HCT116 (cell line): ENCODE results near the gene IL1RAPL1. TPM values are rescaled to one million over a fixed set of nuclear protein-coding genes. Genes with fewer than 3 reads are reported as not detected.

ENCODE experiments used
- ATAC-seq: fragments of 200-7000 bp; cut with Tn5 transposase; 2 replicates; pipeline ENCODE4 v1.9.1; 2020; ENCODE audit warnings: mild to moderate bottlenecking, moderate library complexity
- BruUV-seq: library from RNA; stranded (reverse); fragments of 400-500 nt; replicated peaks from 2 replicates; lab custom pipeline; 2021; lab: Mats Ljungman, UMichigan
- CTCF ChIA-PET: fragments of 300-600 bp; sonication (Branson Sonifier 250); formaldehyde crosslinking; loops from one replicate; lab custom pipeline; 2021; ENCODE audit warnings: antibody characterized with exemption; lab: Charles Lee
- POLR2A ChIA-PET: fragments of 300-600, 350-600 bp; sonication (Branson Sonifier 250); formaldehyde crosslinking; loops from one replicate; lab custom pipeline; 2021; ENCODE audit warnings: antibody characterized with exemption; lab: Charles Lee
- RAD21 ChIA-PET, 2 experiments: fragments of 300-600 bp; sonication (Branson Sonifier 250); formaldehyde crosslinking; loops; one replicate each; lab custom pipeline; 2023; ENCODE audit warnings: low total read pairs in 2 of 2; ENCODE audit not compliant: uncharacterized antibody in 2 of 2, unreplicated experiment in 2 of 2, low non-redundant PET in 1 of 2; lab: Charles Lee
- DNase-seq: peaks from one replicate; pipeline ENCODE4 v3.0.0-alpha.2; 2010; ENCODE audit warnings: low read depth, low spot score
- H2AFZ ChIP-seq: fragments of 200-600 bp; shearing (Covaris generic), sonication (generic); 2 replicates; pipeline ENCODE4 v1.6.1; 2017; ENCODE audit warnings: low read depth, mixed run types, mixed read lengths, antibody characterized with exemption, low read length; ENCODE audit not compliant: poor library complexity, severe bottlenecking
- H3K27ac ChIP-seq: 2 replicates; pipeline ENCODE4 v1.5.1; 2012; ENCODE audit warnings: low read depth, low read length
- H3K27me3 ChIP-seq: fragments of 200-600 bp; sonication (generic); 2 replicates; pipeline ENCODE4 v1.6.1; 2016; ENCODE audit warnings: mixed run types, low read length, mixed read lengths; ENCODE audit not compliant: insufficient read depth
- H3K36me3 ChIP-seq, 2 experiments: fragments of 200-500 bp in 1 of 2; fragments of 200-600 bp in 1 of 2; sonication (Bioruptor generic) in 1 of 2; sonication (generic) in 1 of 2; 2 replicates each; pipeline versions ENCODE4 v1.5.1 to v1.6.1; 2014 to 2016; ENCODE audit warnings: low read length in 2 of 2, inconsistent platforms in 1 of 2, mixed read lengths in 1 of 2, mixed run types in 1 of 2; ENCODE audit not compliant: insufficient read depth in 2 of 2, control insufficient read depth in 1 of 2
- H3K4me1 ChIP-seq, 2 experiments: fragments of 200-600 bp in 1 of 2; sonication (generic) in 1 of 2; 2 replicates each; pipeline versions ENCODE4 v1.5.1 to v1.6.1; 2012 to 2017; ENCODE audit warnings: low read length in 2 of 2, inconsistent platforms in 1 of 2, mild to moderate bottlenecking in 1 of 2, mixed read lengths in 1 of 2, mixed run types in 1 of 2, moderate library complexity in 1 of 2; ENCODE audit not compliant: insufficient read depth in 2 of 2, control insufficient read depth in 1 of 2
- H3K4me2 ChIP-seq: fragments of 200-600 bp; sonication (generic); 2 replicates; pipeline ENCODE4 v1.6.1; 2017; ENCODE audit warnings: mixed run types, low read length, mixed read lengths
- H3K4me3 ChIP-seq, 2 experiments: fragments of 200-600 bp in 1 of 2; sonication (generic) in 1 of 2; replicated peaks in 1 of 2; 2 replicates each; pipeline ENCODE4 v1.5.1; 2011 to 2016; ENCODE audit warnings: low read length in 2 of 2, control low read depth in 1 of 2, low read depth in 1 of 2, mild to moderate bottlenecking in 1 of 2, mixed read lengths in 1 of 2, mixed run types in 1 of 2
- H3K79me2 ChIP-seq: fragments of 200-600 bp; sonication (generic); 2 replicates; pipeline ENCODE4 v1.6.1; 2017; ENCODE audit warnings: mild to moderate bottlenecking, mixed run types, low read length, moderate library complexity, mixed read lengths; ENCODE audit not compliant: insufficient read depth
- H3K9ac ChIP-seq: fragments of 200-600 bp; sonication (generic); 2 replicates; pipeline ENCODE4 v1.6.1; 2016; ENCODE audit warnings: low read length, mixed read lengths
- H3K9me2 ChIP-seq: fragments of 200-600 bp; sonication (generic), shearing (Covaris generic); 2 replicates; pipeline ENCODE4 v1.6.1; 2017; ENCODE audit warnings: mixed run types, mild to moderate bottlenecking, moderate library complexity; ENCODE audit not compliant: insufficient read depth
- H3K9me3 ChIP-seq, 2 experiments: fragments of 200-500 bp in 1 of 2; fragments of 200-600 bp in 1 of 2; sonication (Bioruptor generic) in 1 of 2; sonication (generic) in 1 of 2; 2 replicates each; pipeline ENCODE4 v1.6.1; 2014 to 2017; ENCODE audit warnings: low read length in 2 of 2, mixed read lengths in 2 of 2, inconsistent platforms in 1 of 2, low read depth in 1 of 2, mild to moderate bottlenecking in 1 of 2, mixed run types in 1 of 2, moderate library complexity in 1 of 2; ENCODE audit not compliant: control insufficient read depth in 1 of 2, insufficient read depth in 1 of 2
- H4K20me1 ChIP-seq: fragments of 200-600 bp; sonication (generic), shearing (Covaris generic); 2 replicates; pipeline ENCODE4 v1.6.1; 2017; ENCODE audit warnings: mixed run types, mild to moderate bottlenecking, moderate library complexity; ENCODE audit not compliant: insufficient read depth
- CBX3 ChIP-seq: IDR thresholded peaks from 2 replicates; pipeline ENCODE4 v1.6.1; 2012; ENCODE audit warnings: low read depth
- CTCF ChIP-seq, 3 experiments: fragments of 200-600 bp in 1 of 3; sonication (generic) in 1 of 3; IDR thresholded peaks in 2 of 3; conservative IDR thresholded peaks in 1 of 3; 2 replicates each; pipeline ENCODE4 v1.5.1; 2012 to 2017; ENCODE audit warnings: low read depth in 2 of 3, low read length in 2 of 3, antibody characterized with exemption in 1 of 3, borderline replicate concordance in 1 of 3, control low read depth in 1 of 3, mild to moderate bottlenecking in 1 of 3, mixed read lengths in 1 of 3, mixed run types in 1 of 3, moderate library complexity in 1 of 3; ENCODE audit not compliant: insufficient read depth in 1 of 3
- EZH2phosphoT487 ChIP-seq: fragments of 200-600 bp; IDR thresholded peaks from 2 replicates; pipeline ENCODE4 v1.6.1; 2018; ENCODE audit warnings: antibody characterized with exemption, borderline replicate concordance
- FOSL1 ChIP-seq: IDR thresholded peaks from 2 replicates; pipeline ENCODE4 v1.6.1; 2012; ENCODE audit warnings: low read depth
- JUND ChIP-seq: IDR thresholded peaks from 2 replicates; pipeline ENCODE4 v1.6.1; 2012
- RAD21 ChIP-seq: IDR thresholded peaks from 2 replicates; pipeline ENCODE4 v1.6.1; 2012; ENCODE audit warnings: low read depth, mild to moderate bottlenecking
- SIN3A ChIP-seq: IDR thresholded peaks from 2 replicates; pipeline ENCODE4 v1.6.1; 2012; ENCODE audit warnings: low read depth
- SP1 ChIP-seq: IDR thresholded peaks from 2 replicates; pipeline ENCODE4 v1.6.1; 2012; ENCODE audit warnings: low read depth
- SRF ChIP-seq: IDR thresholded peaks from 2 replicates; pipeline ENCODE4 v1.6.1; 2012; ENCODE audit warnings: low read depth
- TCF7L2 ChIP-seq: IDR thresholded peaks from 2 replicates; pipeline ENCODE4 v1.7.0; 2011; ENCODE audit warnings: borderline replicate concordance, inconsistent platforms; ENCODE audit not compliant: insufficient read depth, insufficient read length; ENCODE audit errors: extremely low read depth
- YY1 ChIP-seq: IDR thresholded peaks from 2 replicates; pipeline ENCODE4 v1.6.1; 2011; ENCODE audit warnings: low read length, low read depth, moderate library complexity, mild to moderate bottlenecking; ENCODE audit not compliant: insufficient replicate concordance; ENCODE audit errors: extremely low read depth
- intact Hi-C: fragments of 100-400 bp; cut with micrococcal nuclease; formaldehyde crosslinking; loops from 2 replicates; pipeline ENCODE4 v1.10.0; 2022
- total RNA-seq: library from RNA; stranded (reverse); gene quantifications from one replicate; pipeline ENCODE4 v1.2.1, GENCODE V29; 2021; ENCODE audit not compliant: unreplicated experiment

Gene IL1RAPL1
- total RNA-seq, 1 experiment from 2014 or later, result 2.8 TPM

DNA sequence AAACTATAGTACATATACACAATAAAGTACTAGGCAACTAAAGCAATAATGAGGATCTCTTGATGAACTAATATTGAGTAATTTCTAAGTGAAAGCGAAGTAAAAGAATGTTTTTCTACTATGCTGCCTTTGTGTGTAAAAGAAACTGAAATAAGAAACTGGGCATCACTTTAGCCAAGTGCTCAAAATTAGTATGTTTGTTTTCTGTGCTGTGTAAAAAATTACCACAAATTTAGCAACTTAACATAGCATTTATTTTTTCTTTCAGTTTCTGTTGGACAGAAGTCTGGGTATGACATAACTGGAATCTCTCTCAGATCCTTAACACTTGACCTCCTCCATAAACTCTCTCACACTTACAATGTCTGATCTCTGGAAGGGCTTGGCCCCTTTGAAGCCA, 941.0 kb downstream of the IL1RAPL1 start:
- DNase-seq, result no peak
- RAD21 ChIA-PET, result no interaction called here
- no peaks in the 10 kb centered on the region for H3K4me1 ChIP-seq
- H3K4me2 ChIP-seq, result no peak overlapping the region
- CTCF ChIA-PET, result no interaction called here
- no peak overlapping the region for H3K4me3 ChIP-seq
- no peaks in the 10 kb centered on the region for H3K27me3 ChIP-seq
- ATAC-seq, result no peak
- H3K9ac ChIP-seq, result no peak overlapping the region
- H3K27ac ChIP-seq, result no peak overlapping the region
- no TSS peak for BruUV-seq
- no peaks in the 10 kb centered on the region for H3K36me3 ChIP-seq
- H4K20me1 ChIP-seq, result no peaks in the 10 kb centered on the region
- no peaks in the 10 kb centered on the region for H3K79me2 ChIP-seq
- POLR2A ChIA-PET, result no interaction called here
- no peak overlapping the region for H2AFZ ChIP-seq
- no peaks in the 10 kb centered on the region for H3K9me2 ChIP-seq
- intact Hi-C loops, result no loop called here
- TF ChIP-seq SP1 (no peak), EZH2phosphoT487 (no peak), FOSL1 (no peak), YY1 (no peak), RAD21 (no peak), CTCF (IDR thresholded peaks at IDR 0.05 in 2 of 3, conservative IDR thresholded peaks at IDR 0.05 in 1 of 3; ENCODE audit: borderline replicate concordance in 1 of 3, insufficient read depth in 1 of 3, low read depth in 2 of 3, low read length in 2 of 3) (no peak), CBX3 (no peak), JUND (no peak), TCF7L2 (no peak), SRF (no peak), SIN3A (no peak)
- no peaks in the 10 kb centered on the region for H3K9me3 ChIP-seq
